ENCODE measurements around the gene BRSK2.

DNA sequence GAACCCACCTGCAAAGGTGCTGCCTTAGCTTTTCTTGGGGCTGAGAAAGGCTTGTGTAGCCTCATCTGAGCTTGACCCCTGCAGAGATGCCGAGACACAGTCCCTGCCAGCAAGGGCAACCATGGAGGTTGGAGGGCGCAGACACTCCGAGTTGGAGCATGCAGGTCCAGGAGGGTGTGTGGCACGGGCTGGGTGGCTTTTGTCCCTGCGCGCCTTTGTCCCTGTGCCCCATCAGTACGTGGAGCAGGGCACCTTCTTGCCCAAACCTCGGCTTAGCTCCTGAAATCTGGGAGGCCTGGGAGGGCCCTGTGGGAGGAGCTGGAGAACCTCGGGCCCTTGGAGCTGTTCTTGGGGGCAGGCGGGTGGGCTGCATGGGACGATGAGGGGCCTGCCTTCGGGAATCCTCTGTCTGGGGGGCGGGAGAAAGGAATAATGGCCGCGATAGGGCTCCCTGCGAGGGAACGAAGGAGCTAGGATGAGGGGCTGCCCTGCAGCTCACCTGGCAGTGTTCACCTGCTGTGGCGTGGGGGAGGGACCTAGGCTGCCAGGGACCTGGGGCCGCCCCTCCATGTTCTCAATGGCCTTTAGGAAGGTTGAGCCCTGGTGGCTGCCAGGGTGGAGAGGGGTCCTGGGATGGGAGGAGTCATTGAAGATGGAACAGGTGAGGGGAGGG, 3.4 kb downstream of the BRSK2 start:
- TF ChIP-seq, protein P1, sequence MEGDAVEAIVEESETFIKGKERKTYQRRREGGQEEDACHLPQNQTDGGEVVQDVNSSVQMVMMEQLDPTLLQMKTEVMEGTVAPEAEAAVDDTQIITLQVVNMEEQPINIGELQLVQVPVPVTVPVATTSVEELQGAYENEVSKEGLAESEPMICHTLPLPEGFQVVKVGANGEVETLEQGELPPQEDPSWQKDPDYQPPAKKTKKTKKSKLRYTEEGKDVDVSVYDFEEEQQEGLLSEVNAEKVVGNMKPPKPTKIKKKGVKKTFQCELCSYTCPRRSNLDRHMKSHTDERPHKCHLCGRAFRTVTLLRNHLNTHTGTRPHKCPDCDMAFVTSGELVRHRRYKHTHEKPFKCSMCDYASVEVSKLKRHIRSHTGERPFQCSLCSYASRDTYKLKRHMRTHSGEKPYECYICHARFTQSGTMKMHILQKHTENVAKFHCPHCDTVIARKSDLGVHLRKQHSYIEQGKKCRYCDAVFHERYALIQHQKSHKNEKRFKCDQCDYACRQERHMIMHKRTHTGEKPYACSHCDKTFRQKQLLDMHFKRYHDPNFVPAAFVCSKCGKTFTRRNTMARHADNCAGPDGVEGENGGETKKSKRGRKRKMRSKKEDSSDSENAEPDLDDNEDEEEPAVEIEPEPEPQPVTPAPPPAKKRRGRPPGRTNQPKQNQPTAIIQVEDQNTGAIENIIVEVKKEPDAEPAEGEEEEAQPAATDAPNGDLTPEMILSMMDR (conservative IDR thresholded peaks at IDR 0.05 in 1 of 2, IDR thresholded peaks at IDR 0.05 in 1 of 2; ENCODE audit: extremely low read depth in 1 of 2, insufficient read depth in 1 of 2, low read depth in 1 of 2, low read length in 2 of 2) = no peak
- no peak for TF ChIP-seq EZH2 (IDR thresholded peaks at IDR 0.05; ENCODE audit: borderline replicate concordance, low read length)
